Measurements from ENCODE around the gene CCL25.

CCL25 gene

DNA sequence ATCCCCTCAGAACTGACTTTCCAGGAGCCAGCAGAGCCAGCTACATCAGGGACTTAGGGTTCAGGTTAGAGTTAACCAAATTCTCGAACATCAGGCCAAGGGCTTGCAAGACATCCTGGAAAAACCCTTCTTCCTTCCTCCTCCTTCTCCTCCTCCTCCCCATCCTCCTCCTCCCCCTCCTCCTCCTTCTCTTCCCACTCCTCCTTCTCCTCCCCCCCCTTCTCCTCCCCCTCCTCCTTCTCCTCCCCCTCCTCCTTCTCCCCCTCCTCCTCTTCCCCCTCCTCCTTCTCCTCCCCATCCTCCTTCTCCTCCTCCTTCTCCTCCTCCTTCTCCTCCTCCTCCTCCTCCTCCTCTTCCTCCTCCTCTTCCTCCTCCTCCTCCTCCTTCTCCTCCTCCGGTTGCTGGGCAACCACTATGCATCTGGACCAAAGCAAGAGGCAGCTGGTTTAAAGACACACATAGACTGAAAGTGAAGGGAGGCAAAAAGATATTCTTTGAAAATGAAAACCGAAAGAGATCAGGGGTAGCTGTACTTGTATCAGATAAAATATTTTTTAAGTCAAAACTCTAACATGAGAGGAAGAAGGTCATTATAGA lies 5.9 kb upstream of the CCL25 start:
- no peak for DNase-seq

DNA sequence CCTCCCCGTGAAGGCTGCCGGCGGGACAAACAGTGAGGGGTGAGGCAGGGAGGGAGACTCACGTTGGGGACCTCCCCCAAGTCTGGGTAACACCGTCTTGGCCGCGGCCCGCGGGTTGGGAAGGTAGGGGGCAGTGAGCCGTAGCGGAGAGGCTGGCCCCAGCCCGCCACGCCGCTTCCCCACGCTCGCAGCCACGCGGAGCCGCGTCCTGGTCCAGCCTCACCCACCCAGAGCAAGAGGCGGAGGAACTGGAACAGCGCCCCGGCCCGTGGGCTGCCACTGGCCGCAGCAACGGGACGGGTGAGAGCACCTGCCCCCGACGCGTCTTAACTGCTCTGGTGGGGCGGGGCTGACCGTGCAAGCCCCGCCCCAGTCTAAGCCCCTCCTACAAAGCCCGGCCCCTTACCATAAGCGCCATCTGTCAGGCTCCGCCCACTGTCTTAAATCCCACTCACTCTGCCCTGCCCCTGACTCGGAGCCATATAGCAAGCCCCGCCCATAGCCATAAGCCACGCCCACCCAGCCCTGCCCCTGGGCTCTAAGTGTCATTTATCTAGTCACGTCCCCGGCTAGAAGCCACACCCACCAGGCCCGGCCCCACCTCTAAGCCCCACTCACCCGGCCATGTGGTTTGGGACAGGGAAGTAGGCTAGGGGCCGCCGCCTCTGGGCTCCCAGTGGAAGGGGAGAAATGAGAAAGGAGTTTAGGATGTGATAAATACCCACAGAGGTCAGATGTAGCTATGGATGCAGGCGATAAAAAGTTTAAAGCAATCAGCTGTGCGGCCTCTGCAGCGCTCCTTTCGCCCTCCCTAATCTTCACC lies 2.1 kb upstream of the CCL25 start:
- DNase-seq = no peak

DNA sequence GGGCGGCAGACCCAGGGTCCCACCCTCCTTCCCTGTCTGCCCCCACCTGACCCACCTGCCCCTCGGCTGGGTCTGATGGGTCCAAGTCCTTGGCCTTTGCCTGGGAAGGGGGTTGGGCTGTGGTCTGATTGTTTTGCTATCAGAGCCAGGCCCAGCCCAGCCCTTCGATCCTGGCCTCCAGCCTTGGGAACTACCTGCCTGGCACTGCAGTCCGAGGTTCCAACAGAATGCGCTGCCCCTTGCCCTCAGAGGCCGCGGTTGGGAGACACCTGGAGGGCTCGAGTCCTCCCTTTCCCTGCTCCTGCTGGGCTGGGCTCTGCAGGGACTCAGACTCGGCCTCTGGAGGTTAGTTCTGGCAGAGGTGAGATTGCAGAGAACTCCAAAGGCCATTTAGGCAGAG lies 1.6 kb downstream of the CCL25 start:
- DNase-seq = no peak

DNA sequence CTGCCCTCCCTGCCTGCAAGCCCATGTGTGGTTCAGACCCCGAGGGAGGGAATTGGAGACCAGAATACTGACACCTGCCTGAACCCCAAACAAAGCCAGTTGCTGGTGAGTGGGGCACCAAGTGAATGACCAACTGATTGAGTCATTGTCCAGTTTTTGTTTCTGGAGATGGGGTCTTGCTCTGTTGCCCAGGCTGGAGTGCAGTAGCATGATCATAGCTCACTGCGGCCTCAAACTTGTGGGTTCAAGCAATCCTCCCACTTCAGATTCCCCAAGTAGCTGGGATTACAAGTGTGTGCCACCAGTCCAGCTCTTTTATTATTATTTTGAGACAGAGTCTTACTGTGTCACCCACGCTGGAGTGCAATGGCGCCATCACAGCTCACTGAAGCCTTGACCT lies 4.0 kb downstream of the CCL25 start:
- DNase-seq = no peak

DNA sequence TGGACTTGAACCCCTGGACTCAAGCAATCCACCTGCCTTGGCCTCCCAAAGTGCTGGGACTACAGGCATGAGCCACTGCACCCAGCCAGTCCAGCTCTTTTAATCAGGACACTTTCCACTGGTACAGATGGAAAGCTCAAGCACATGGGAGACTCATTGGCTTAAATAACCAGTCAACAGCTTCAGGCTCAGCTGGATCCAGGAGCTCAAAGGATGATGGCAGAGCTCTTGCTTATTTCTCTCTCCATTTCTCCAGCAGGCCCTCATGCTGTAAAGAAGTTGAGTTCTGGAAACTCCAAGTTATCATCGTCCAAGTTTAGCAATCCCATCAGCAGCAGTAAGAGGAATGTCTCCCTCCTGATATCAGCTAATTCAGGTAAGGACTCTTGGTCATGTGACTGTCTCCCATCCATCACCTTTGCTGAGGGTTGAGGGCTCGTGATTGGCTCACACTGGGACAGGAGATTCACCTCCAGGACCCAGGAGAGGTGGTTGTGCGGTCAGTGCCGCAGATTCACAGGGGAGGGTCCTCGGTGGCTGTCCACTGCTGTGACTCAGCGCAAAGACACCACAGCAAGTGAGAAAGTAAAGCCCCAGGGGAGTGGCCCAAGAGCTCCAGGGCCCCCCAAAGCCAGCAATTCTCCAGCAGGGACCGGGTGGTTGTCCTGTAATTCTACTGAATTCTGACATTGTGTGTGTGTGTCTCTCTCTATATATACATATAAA lies 5.1 kb downstream of the CCL25 start:
- DNase-seq = no peak

DNA sequence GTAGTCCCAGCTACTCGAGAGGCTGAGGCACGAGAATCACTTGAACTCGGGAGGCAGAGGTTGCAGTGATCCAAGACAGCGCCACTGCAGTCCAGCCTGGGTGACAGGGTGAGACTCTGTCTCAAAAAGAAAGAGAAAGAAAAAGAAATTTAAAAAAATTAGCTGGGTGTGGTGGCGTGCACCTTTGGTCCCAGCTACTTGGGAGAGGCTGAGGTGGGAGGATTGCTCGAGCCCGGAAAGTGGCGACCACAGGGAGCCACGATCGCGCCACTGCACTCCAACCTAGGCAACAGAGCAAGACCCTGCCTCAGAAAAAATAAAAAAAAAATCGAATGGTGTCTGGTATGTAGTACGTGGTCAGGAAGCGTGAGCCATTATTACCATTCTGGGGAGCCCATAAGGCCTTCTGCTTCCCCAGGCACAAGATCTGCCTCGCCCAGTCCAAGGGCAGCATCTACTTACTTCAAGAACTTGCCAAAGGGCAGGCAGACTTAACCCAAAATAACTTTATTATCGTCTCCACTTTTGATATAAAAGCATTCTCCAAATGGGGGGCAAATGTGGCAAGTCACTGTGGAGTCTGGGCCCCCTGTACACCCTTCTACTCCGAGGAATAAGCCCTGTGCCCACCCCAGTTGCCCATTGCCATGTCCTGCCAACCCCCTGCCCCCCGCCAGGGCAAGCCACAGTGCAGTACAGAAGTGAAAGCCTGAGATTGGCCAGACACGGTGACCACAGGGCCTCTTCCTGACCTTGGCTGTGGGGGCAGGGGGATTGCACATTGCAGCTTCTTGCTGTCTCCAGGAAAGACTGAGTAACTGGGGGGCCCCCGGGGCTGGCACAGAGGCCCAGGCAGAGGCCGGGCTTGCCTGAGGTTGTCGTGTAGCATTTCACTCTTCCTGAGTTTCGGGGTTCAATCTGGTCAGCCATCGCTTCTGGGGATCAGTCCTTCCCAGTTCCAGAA lies 12.6 kb downstream of the CCL25 start:
- peak; percentile 15 for DNase-seq

DNA sequence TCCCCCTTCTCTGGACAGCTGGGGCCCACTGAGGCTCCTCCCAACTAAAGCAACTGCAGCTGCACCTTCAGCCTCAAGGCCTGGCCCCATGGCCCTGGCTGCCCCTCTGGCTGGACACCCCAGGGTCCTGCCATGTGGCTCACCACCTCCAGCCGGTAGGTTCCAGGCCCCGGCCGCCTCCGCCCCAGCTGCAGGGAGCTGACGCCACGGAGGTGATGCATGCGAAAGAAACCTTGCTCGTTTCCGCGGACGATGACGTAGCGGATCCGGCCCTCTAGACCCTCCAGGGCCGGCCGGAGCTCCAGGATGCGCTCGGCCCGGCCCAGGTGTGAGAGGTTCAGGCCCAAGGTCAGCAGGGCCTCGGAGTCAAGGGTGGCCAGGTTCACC lies 13.3 kb downstream of the CCL25 start:
- no peak for DNase-seq

DNA sequence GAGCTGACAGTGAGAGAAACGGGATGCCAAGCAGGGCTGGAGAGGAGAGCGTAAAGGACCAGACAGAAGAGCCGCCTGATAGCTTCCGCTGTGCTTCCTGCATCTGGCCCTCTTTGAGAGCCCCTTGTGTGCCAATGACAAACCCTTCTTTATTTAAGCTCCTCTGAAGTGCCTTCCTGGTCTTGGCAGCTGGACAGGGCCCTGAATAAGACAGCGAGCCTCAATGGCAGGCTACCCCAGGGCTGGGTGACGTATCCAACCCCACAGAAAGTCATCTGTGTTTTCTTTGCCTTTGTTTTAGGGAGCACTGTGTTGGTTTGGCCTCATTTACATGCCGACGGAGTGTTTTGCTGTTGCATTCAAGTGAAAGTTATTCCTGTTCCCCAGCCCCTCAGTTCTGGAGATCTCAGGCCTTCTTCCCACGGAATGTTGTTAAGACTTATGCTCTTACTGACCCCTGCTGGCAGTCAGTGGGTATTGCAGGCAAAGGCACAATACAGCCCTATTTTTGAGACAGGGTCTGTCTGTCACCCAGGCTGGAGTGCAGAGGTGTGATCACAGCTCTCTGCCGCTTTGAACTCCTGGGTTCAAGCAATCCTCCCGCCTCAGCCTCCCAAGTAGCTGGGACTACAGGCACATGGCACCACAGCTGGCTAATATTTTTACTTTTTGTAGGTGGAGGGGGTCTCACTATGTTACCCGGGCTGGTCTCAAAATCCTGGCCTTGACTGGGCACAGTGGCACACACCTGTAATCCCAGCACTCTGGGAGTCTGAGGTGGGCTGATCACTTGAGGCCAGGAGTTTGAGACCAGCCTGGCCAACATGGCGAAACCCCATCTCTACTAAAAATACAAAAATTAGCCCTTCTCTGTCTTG lies 16.8 kb downstream of the CCL25 start:
- no peak for DNase-seq

DNA sequence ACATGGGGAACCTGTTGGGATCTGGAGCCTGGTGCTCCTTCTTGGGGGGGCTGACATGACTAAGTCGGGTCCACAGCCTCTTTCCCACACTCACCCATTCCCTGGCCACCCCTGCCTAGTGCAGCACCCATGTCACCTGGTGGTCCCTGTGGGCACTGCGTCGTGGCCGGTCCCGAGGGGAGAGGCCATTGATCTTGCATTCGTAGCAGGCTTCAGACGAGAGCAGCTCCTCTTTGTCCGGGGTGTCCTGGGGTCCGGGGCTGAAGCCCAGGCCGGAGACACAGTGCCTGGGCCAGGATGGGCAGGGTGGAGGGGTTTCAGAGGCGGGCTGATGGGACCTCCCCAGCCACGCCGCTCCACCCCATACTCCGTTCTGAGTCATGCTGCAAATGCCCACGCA lies 19.4 kb downstream of the CCL25 start:
- no peak for DNase-seq

DNA sequence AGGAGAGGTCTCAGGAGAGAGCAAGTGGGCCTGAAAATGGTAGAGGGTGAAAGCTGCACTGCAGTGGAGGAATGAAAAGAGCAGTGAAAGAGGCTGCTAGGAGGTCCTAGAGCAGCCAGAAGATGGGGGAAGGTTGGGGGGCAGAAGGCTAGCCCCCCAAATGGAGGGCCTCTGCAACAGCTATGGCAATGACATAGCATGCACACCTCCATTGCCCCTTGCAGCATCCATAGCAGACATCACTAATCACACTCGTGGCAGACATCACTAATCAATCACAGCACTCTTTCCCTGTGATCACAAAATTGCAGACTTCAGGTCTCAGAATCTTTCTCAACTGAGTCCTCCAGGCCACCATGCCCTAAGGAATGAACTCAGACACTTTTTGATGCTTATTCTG lies 21.9 kb downstream of the CCL25 start:
- DNase-seq = no peak

DNA sequence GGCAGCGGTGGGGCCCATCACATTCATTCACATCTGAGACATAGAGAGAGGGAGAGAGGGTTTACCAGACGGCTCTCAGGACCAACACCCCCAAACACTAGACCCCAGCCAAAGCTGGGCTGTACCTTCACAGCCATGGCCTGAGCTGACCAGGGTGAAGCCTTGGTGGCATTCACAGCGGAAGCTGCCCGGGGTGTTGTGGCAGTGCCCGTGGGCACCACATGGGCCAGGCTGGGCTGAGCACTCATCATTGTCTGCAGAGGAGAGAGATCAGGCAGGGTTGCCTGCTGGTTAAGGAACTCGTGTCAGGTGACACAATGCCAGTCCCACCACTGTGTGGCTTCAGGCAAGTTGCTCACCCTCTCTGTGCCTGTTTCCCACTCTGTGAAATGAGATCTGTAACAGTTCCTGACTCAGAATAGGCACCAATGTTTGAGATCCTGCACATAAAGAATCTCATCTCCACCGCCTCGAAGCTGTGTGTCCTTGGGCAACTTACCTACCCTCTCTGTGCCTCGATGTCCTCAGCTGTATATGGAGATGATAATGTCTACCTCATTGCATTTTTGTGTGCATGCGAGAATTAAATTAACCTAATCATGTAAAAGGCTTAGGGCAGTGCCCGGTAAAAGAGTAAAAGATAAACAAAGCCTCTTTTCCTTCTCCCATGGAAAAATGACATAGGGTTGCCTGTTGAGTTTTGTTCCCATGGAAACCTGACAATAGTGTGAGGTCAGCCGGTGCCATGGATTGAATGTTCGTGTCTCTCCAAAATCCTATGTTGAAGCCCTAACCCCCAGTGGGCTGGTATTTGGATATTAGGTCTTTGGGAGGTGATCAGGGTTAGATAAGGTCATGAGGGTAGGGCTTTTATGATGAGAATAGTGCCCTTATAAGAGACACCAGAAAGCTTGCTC lies 22.9 kb downstream of the CCL25 start:
- no peak for DNase-seq

DNA sequence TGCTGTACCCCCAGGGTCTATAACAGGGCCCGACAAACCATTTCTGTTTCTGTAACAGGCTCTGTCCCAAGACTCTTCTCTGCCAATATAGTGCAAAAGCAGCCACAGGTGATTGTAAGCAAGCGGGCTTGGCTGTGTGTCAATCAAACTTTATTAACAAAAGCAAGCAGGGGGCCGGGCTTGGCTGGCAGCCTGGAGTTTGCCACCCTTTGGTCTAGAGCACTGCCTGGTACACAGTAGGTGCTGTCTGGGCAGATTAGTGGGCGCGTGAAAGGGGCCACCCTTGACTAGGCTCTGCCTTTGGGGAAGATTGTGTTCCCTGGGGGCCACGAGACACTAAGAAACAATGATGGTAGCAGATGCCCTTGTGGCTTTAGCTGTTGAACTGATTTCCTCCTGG lies 27.4 kb downstream of the CCL25 start:
- DNase-seq = no peak

DNA sequence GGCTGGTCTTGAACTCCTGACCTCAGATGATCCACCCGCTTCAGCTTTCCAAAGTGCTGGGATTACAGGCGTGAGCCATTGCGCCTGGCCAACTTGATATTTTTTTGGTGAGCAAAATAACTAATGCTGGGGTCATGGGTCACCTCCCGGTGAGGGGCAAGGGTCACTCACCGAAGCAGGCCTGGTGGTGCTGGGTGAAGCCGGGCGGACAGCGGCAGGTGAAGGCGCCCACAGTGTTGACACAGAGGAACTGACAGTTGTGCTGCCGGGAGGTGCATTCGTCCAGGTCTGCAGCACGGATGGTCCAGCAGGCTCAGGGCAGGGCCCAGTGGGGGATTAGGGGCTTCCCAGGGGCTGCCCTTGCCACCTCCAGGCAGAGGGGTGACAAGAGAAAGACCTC lies 28.3 kb downstream of the CCL25 start:
- no peak for DNase-seq

DNA sequence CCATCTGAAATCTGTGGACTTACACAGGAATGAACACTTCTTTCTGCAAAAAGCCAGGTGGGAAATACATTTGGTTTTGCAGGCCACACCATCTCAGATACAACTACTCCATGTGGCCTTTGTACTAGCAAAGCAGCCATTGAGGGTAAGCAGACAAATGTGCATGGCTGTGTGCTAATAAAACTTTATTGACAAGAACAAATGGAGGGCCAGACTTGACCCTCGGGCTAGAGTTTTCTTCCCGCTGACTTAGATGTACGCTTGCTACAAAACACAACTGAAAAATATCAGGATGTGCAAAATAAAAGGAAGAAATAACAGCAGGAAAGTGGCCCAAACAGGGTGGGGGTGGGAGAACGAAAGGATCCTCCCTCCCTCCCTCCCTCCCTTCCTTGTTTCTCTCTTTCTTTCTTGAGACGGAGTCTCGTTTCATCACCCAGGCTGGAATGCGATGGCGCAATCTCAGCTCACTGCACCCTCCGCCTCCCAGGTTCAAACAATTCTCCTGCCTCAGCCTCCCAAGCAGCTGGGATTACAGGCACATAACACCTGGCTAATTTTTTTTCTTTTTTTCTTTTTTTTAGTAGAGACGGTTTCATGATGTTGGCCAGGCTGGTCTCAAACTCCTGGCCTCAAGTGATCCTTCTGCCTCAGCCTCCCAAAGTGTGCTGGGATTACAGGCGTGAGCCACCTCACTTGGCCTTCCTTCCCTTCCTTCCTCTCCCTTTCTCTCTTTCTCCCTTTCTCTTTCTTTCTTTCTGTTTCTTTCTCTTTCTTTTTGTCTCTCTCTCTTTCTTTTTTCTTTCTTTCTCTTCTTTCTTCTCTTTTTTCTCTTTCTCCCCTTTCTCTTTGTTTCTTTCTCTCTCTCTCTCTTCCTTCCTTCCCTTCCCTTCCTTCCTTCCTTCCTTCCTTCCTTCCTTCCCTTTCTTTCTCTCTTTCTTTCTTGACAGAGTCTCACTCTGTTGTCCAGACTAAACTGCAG lies 29.3 kb downstream of the CCL25 start:
- no peak for DNase-seq

DNA sequence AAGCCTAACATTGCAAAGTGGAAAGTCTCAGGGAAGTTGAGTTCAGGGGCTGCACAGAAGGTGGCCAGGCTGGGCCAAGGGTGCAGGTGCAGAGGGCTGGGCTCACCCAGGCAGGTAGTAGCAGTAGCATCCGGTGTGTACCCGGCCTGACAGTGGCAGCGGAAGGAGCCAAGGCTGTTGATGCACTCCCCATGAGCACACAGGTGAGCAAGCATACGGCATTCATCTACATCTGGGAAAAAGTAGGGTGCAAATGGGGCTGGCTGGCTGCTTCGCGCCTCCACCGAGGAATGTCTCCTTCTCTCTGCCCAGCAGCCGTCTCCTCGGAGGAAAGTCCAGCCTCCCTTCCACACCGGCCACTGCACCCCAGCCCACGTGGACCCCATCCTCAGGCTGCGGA lies 30.6 kb downstream of the CCL25 start:
- DNase-seq = no peak

DNA sequence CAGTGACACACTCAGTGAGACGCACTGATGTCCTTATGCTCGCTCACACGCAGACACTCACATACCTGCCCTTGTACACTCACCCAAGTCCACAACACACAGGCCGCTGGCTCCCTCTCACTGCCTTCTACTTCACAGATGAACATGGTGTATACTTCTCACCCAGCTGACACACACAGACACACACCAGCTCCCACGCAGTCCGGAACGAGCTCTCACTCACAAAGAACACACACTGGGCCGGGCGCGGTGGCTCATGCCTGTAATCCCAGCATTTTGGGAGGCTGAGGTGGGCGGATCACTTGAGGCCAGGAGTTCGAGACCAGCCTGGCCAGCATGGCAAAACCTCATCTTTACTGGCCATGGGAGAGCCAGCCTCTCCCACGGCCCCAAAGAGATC lies 31.6 kb downstream of the CCL25 start:
- no peak for DNase-seq

DNA sequence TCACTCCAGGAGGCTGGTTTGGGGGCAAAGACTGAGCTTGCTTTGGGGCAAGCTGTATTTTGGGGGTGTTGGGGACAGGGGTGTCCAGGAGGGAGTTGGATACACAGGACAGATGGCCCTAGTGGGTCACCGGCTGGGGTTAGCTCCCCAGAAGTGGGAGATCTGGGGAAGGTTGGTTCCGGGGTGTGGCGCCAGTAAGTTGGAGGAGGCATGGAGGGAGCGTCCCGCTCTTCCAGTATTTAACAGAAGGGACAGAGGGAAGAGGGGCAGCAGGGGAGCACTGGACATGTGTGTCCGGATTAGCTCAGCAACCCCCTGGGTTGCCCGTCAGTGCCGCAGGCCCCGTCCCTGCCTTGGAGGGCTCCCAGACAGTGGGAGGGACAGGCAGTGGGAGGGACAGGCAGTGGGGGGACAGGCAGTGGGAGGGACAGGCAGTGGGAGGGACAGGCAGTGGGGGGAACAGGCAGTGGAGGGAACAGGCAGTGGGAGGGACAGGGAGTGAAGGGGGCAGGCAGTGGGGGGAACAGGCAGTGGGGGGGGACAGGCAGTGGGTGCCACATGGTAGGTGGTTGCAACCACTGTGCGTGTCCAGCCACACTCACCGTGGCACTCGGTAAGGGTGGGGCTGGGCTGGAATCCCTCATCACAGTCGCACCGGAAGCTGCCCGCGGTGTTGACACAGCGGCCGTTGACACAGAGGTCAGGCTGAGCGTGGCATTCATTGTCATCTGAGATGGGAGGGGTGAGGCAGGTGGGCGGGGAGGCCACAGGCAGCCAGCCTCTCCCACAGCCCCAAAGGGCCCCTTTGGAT lies 33.2 kb downstream of the CCL25 start:
- no peak for DNase-seq

DNA sequence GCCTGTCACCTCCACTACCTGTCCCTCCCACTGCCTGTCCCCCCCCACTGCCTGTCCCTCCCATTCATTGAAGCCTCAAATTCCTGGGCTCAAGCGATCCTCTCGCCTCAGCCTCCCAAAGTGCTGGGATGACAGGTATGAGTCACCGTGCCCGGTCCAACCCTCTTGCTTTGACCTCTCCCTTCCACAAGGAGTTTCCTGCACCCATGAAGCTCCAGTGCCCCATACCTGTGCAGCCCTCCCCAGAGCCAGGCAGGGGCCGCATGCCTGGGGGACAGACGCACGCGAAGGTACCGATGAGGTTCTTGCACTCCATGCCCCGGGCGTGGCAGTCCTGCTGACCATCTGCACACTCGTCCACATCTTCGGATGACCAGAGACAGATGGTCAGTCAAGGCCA lies 34.3 kb downstream of the CCL25 start:
- DNase-seq = no peak

DNA sequence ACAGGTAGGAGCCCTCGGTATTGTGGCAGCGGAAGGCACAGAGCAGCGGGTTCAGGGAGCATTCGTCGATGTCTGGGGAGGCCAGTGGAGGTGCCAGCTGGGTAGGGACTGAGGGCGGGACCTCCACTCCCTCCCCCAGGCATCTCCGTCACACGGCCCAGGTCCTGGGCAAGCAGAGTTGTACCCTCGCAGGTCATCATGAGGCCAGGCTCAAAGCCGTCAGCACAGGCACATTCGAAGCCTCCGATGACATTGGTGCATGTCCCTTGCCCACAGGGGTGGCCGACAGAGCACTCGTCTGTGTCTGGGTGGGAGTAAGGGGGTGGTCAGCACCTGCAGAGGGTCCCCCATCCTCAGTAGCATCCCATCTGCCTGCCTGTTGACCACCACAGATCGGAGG lies 35.3 kb downstream of the CCL25 start:
- DNase-seq = no peak

Data from NK-92 treated with Interleukin-12 subunit alpha and Interleukin-12 subunit beta, amount 100 ng/mL, for 24 hours (cell line).